ENCODE data around the gene CDH18.

CDH18 gene

GRCh38 chr5:19577882-19578281 is 410.1 kb downstream of the CDH18 start:
- ATAC-seq (no peak), DNase-seq (no peak)
- no peak overlapping the region for H3K27ac Mint-ChIP-seq
- H3K9me3 Mint-ChIP-seq, result peaks cover 3% of the 10 kb centered on the region
- no peaks in the 10 kb centered on the region for H3K36me3 Mint-ChIP-seq (ENCODE audit: low read depth)
- H3K4me3 Mint-ChIP-seq, result no peak overlapping the region
- H3K27me3 Mint-ChIP-seq, result no peaks in the 10 kb centered on the region
- H3K4me1 Mint-ChIP-seq, result no peaks in the 10 kb centered on the region

- Mint-ChIP-seq H3K9me3 (peaks cover 43% of the 10 kb centered on the region), H3K4me1 (no peaks in the 10 kb centered on the region), H3K27me3 (no peaks in the 10 kb centered on the region), H3K4me3 (no peak overlapping the region), H3K27ac (no peak overlapping the region), H3K36me3 (ENCODE audit: low read depth) (no peaks in the 10 kb centered on the region)
- DNase-seq (no peak), ATAC-seq (no peak)
Measured at GRCh38 chr5:19568004-19568403, 420.0 kb downstream of the CDH18 start.

- no peak overlapping the region for H3K27ac Mint-ChIP-seq
- no peaks in the 10 kb centered on the region for H3K27me3 Mint-ChIP-seq
- DNase-seq, result no peak
- no peaks in the 10 kb centered on the region for H3K4me1 Mint-ChIP-seq
- H3K4me3 Mint-ChIP-seq, result no peak overlapping the region
- no peak for ATAC-seq
- peaks cover 46% of the 10 kb centered on the region for H3K9me3 Mint-ChIP-seq
- H3K36me3 Mint-ChIP-seq (ENCODE audit: low read depth), result no peaks in the 10 kb centered on the region
Measured at GRCh38 chr5:19565466-19565865, 422.5 kb downstream of the CDH18 start.

GRCh38 chr5:19564036-19564435 is 424.0 kb downstream of the CDH18 start:
- no peak for DNase-seq
- Mint-ChIP-seq H3K27me3 (no peaks in the 10 kb centered on the region), H3K36me3 (ENCODE audit: low read depth) (no peaks in the 10 kb centered on the region), H3K4me1 (no peaks in the 10 kb centered on the region), H3K27ac (no peak overlapping the region), H3K4me3 (no peak overlapping the region), H3K9me3 (peaks cover 42% of the 10 kb centered on the region)
- no peak for ATAC-seq

- no peak overlapping the region for H3K4me3 Mint-ChIP-seq
- ATAC-seq (no peak), DNase-seq (no peak)
- H3K4me1 Mint-ChIP-seq, result no peaks in the 10 kb centered on the region
- H3K27me3 Mint-ChIP-seq, result no peaks in the 10 kb centered on the region
- no peaks in the 10 kb centered on the region for H3K36me3 Mint-ChIP-seq (ENCODE audit: low read depth)
- H3K27ac Mint-ChIP-seq, result no peak overlapping the region
- H3K9me3 Mint-ChIP-seq, result peaks cover 11% of the 10 kb centered on the region
Measured at GRCh38 chr5:19555876-19556275, 432.1 kb downstream of the CDH18 start.

GRCh38 chr5:19555436-19555835 is 432.6 kb downstream of the CDH18 start:
- Mint-ChIP-seq H3K36me3 (ENCODE audit: low read depth) (no peaks in the 10 kb centered on the region), H3K9me3 (peaks cover 8% of the 10 kb centered on the region), H3K4me3 (no peak overlapping the region), H3K27ac (no peak overlapping the region), H3K4me1 (no peaks in the 10 kb centered on the region), H3K27me3 (no peaks in the 10 kb centered on the region)
- ATAC-seq (no peak), DNase-seq (no peak)

GRCh38 chr5:19554524-19554923 is 433.5 kb downstream of the CDH18 start:
- H3K27ac Mint-ChIP-seq, result no peak overlapping the region
- DNase-seq (no peak), ATAC-seq (no peak)
- H3K36me3 Mint-ChIP-seq (ENCODE audit: low read depth), result no peaks in the 10 kb centered on the region
- H3K27me3 Mint-ChIP-seq, result no peaks in the 10 kb centered on the region
- H3K4me3 Mint-ChIP-seq, result no peak overlapping the region
- peaks cover 10% of the 10 kb centered on the region for H3K9me3 Mint-ChIP-seq
- H3K4me1 Mint-ChIP-seq, result no peaks in the 10 kb centered on the region

- Mint-ChIP-seq H3K36me3 (ENCODE audit: low read depth) (no peaks in the 10 kb centered on the region), H3K4me1 (no peaks in the 10 kb centered on the region), H3K27ac (no peak overlapping the region), H3K4me3 (no peak overlapping the region), H3K9me3 (peaks cover 16% of the 10 kb centered on the region), H3K27me3 (no peaks in the 10 kb centered on the region)
- DNase-seq (no peak), ATAC-seq (no peak)
Measured at GRCh38 chr5:19547640-19548039, 440.4 kb downstream of the CDH18 start.

- H3K4me3 Mint-ChIP-seq, result no peak overlapping the region
- no peaks in the 10 kb centered on the region for H3K36me3 Mint-ChIP-seq (ENCODE audit: low read depth)
- peaks cover 16% of the 10 kb centered on the region for H3K9me3 Mint-ChIP-seq
- ATAC-seq, result no peak
- DNase-seq, result no peak
- H3K27me3 Mint-ChIP-seq, result no peaks in the 10 kb centered on the region
- H3K4me1 Mint-ChIP-seq, result no peaks in the 10 kb centered on the region
- H3K27ac Mint-ChIP-seq, result no peak overlapping the region
Measured at GRCh38 chr5:19546521-19546920, 441.5 kb downstream of the CDH18 start.

GRCh38 chr5:19538607-19539006 is 449.4 kb downstream of the CDH18 start:
- Mint-ChIP-seq H3K4me3 (no peak overlapping the region), H3K27ac (no peak overlapping the region)

GRCh38 chr5:19536387-19536786 is 451.6 kb downstream of the CDH18 start:
- peaks cover 15% of the 10 kb centered on the region for H3K9me3 Mint-ChIP-seq
- ATAC-seq, result no peak

More at GRCh38 chr5:19538607-19539006, 449.4 kb downstream of the CDH18 start:
- Mint-ChIP-seq H3K9me3 (peaks cover 4% of the 10 kb centered on the region), H3K27me3 (no peaks in the 10 kb centered on the region), H3K36me3 (ENCODE audit: low read depth) (no peaks in the 10 kb centered on the region), H3K4me1 (no peaks in the 10 kb centered on the region)
- DNase-seq (no peak), ATAC-seq (no peak)

GRCh38 chr5:19534751-19535150 is 453.2 kb downstream of the CDH18 start:
- no peaks in the 10 kb centered on the region for H3K4me1 Mint-ChIP-seq
- DNase-seq (no peak), ATAC-seq (no peak)
- no peak overlapping the region for H3K4me3 Mint-ChIP-seq
- H3K27me3 Mint-ChIP-seq, result no peaks in the 10 kb centered on the region
- peaks cover 13% of the 10 kb centered on the region for H3K9me3 Mint-ChIP-seq
- no peaks in the 10 kb centered on the region for H3K36me3 Mint-ChIP-seq (ENCODE audit: low read depth)
- no peak overlapping the region for H3K27ac Mint-ChIP-seq

More at GRCh38 chr5:19536387-19536786, 451.6 kb downstream of the CDH18 start:
- Mint-ChIP-seq H3K4me1 (no peaks in the 10 kb centered on the region), H3K27ac (no peak overlapping the region), H3K27me3 (no peaks in the 10 kb centered on the region), H3K4me3 (no peak overlapping the region), H3K36me3 (ENCODE audit: low read depth) (no peaks in the 10 kb centered on the region)
- DNase-seq, result no peak

- Mint-ChIP-seq H3K9me3 (peaks cover 13% of the 10 kb centered on the region), H3K27ac (no peak overlapping the region), H3K4me1 (no peaks in the 10 kb centered on the region), H3K36me3 (ENCODE audit: low read depth) (no peaks in the 10 kb centered on the region), H3K4me3 (no peak overlapping the region), H3K27me3 (no peaks in the 10 kb centered on the region)
- no peak for DNase-seq
- ATAC-seq, result no peak
Measured at GRCh38 chr5:19532936-19533335, 455.1 kb downstream of the CDH18 start.

- Mint-ChIP-seq H3K27ac (no peak overlapping the region), H3K36me3 (ENCODE audit: low read depth) (no peaks in the 10 kb centered on the region), H3K4me1 (no peaks in the 10 kb centered on the region), H3K9me3 (peaks cover 13% of the 10 kb centered on the region), H3K27me3 (no peaks in the 10 kb centered on the region), H3K4me3 (no peak overlapping the region)
- DNase-seq (no peak), ATAC-seq (no peak)
Measured at GRCh38 chr5:19531374-19531952, 456.5 kb downstream of the CDH18 start.

GRCh38 chr5:19519448-19519847 is 468.6 kb downstream of the CDH18 start:
- H3K27me3 Mint-ChIP-seq, result no peaks in the 10 kb centered on the region
- H3K4me3 Mint-ChIP-seq, result no peak overlapping the region
- DNase-seq (no peak), ATAC-seq (no peak)
- H3K36me3 Mint-ChIP-seq (ENCODE audit: low read depth), result no peaks in the 10 kb centered on the region
- no peaks in the 10 kb centered on the region for H3K9me3 Mint-ChIP-seq
- no peaks in the 10 kb centered on the region for H3K4me1 Mint-ChIP-seq
- H3K27ac Mint-ChIP-seq, result no peak overlapping the region

GRCh38 chr5:19498852-19499251 is 489.1 kb downstream of the CDH18 start:
- H3K4me3 Mint-ChIP-seq, result no peak overlapping the region

More at GRCh38 chr5:19498852-19499251, 489.1 kb downstream of the CDH18 start:
- no peaks in the 10 kb centered on the region for H3K36me3 Mint-ChIP-seq (ENCODE audit: low read depth)
- H3K27me3 Mint-ChIP-seq, result no peaks in the 10 kb centered on the region
- peaks cover 16% of the 10 kb centered on the region for H3K9me3 Mint-ChIP-seq
- DNase-seq (no peak), ATAC-seq (no peak)
- no peaks in the 10 kb centered on the region for H3K4me1 Mint-ChIP-seq
- H3K27ac Mint-ChIP-seq, result no peak overlapping the region

Data from activated naive CD8-positive, alpha-beta T cell treated with anti-CD3 and anti-CD28 coated beads, Interleukin-2, amount 50 U/mL, for 24 hours (primary cell).